ENCODE results near the gene RTKN.

Gene RTKN

GRCh38 chr2:74441170-74441689 lies 507 bp downstream of the RTKN start:
- TF ChIP-seq TAF1 (IDR thresholded peaks at IDR 0.05; ENCODE audit: borderline replicate concordance, insufficient read depth, low read length) (no peak), POLR2AphosphoS5 (IDR thresholded peaks at IDR 0.05; ENCODE audit: low read depth, low read length) (no peak), FOXP2 (optimal IDR thresholded peaks at IDR 0.05; ENCODE audit: borderline replicate concordance, extremely low read depth, extremely low read length, insufficient read depth) (no peak), SIN3A (IDR thresholded peaks at IDR 0.05; ENCODE audit: borderline replicate concordance, insufficient read depth, low read length) (no peak)
- TF ChIP-seq, protein P1, sequence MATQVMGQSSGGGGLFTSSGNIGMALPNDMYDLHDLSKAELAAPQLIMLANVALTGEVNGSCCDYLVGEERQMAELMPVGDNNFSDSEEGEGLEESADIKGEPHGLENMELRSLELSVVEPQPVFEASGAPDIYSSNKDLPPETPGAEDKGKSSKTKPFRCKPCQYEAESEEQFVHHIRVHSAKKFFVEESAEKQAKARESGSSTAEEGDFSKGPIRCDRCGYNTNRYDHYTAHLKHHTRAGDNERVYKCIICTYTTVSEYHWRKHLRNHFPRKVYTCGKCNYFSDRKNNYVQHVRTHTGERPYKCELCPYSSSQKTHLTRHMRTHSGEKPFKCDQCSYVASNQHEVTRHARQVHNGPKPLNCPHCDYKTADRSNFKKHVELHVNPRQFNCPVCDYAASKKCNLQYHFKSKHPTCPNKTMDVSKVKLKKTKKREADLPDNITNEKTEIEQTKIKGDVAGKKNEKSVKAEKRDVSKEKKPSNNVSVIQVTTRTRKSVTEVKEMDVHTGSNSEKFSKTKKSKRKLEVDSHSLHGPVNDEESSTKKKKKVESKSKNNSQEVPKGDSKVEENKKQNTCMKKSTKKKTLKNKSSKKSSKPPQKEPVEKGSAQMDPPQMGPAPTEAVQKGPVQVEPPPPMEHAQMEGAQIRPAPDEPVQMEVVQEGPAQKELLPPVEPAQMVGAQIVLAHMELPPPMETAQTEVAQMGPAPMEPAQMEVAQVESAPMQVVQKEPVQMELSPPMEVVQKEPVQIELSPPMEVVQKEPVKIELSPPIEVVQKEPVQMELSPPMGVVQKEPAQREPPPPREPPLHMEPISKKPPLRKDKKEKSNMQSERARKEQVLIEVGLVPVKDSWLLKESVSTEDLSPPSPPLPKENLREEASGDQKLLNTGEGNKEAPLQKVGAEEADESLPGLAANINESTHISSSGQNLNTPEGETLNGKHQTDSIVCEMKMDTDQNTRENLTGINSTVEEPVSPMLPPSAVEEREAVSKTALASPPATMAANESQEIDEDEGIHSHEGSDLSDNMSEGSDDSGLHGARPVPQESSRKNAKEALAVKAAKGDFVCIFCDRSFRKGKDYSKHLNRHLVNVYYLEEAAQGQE (IDR thresholded peaks at IDR 0.05; ENCODE audit: insufficient read depth in 1 of 2, low read depth in 2 of 2, low read length in 2 of 2): no peak

DNA sequence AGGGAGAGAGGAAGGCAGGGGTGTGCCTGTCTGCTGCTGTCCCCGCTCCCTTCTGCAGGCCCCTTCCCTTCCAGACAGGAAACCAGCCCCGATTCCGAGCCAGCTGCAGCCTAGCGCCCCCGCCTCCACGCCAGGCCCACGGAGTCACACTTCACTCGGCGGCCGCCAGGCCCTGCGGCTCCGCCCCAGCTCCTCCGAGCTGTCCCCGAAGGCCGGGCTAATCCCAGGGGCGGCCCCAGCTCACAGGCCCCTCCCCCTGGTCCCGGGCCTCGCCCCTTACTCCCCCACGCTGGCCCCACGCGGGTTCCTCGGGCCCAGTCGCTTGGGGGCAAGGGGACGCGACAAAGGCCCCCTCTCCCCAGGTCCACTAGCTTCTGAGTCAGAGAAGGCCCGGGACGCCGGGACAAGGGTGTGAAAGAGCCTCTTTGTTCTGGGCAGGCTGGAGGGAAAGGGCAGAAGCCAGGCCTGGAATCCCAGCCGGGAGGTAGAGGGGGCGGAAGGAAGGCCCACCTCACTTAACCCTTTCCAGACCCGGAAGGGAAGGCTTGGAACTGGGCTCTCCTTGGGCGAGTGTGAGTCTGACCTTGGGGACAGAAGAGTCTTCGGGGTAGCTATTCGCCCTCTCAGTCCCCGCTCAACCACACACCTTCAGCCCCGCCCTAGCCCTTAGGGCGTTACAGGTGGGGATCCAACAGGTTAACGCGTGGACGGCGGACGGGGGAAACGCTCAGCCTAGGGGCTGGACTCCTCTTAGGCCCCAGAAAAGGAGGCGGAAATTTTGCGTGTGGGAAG lies 1.2 kb downstream of the RTKN start:
- peak; percentile 84 for TF ChIP-seq FOXP2 (optimal IDR thresholded peaks at IDR 0.05; ENCODE audit: borderline replicate concordance, extremely low read depth, extremely low read length, insufficient read depth)
- TF ChIP-seq, protein P1 (IDR thresholded peaks at IDR 0.05; ENCODE audit: insufficient read depth in 1 of 2, low read depth in 2 of 2, low read length in 2 of 2): 0 out of 4 replicates have a peak, but pooled peaks of 1 of the 2 experiments have one; percentile 50
- TF ChIP-seq SIN3A (IDR thresholded peaks at IDR 0.05; ENCODE audit: borderline replicate concordance, insufficient read depth, low read length): peak; percentile 78; the same call in 1 of the 2 replicates
- TF ChIP-seq POLR2AphosphoS5 (IDR thresholded peaks at IDR 0.05; ENCODE audit: low read depth, low read length): peak; percentile 84
- TF ChIP-seq TAF1 (IDR thresholded peaks at IDR 0.05; ENCODE audit: borderline replicate concordance, insufficient read depth, low read length): peak; percentile 84; the same call in 1 of the 2 replicates

- TF ChIP-seq TAF1 (IDR thresholded peaks at IDR 0.05; ENCODE audit: borderline replicate concordance, insufficient read depth, low read length): no peak
- TF ChIP-seq FOXP2 (optimal IDR thresholded peaks at IDR 0.05; ENCODE audit: borderline replicate concordance, extremely low read depth, extremely low read length, insufficient read depth): no peak
- TF ChIP-seq, protein P1 (IDR thresholded peaks at IDR 0.05; ENCODE audit: insufficient read depth in 1 of 2, low read depth in 2 of 2, low read length in 2 of 2): no peak
- TF ChIP-seq POLR2AphosphoS5 (IDR thresholded peaks at IDR 0.05; ENCODE audit: low read depth, low read length): no peak; the same call in 1 of the 2 replicates
- TF ChIP-seq SIN3A (IDR thresholded peaks at IDR 0.05; ENCODE audit: borderline replicate concordance, insufficient read depth, low read length): no peak
Observed at GRCh38 chr2:74439803-74440377, 1.8 kb downstream of the RTKN start.

GRCh38 chr2:74439373-74439772 lies 2.4 kb downstream of the RTKN start:
- TF ChIP-seq POLR2AphosphoS5 (IDR thresholded peaks at IDR 0.05; ENCODE audit: low read depth, low read length) (no peak), SIN3A (IDR thresholded peaks at IDR 0.05; ENCODE audit: borderline replicate concordance, insufficient read depth, low read length) (no peak), FOXP2 (optimal IDR thresholded peaks at IDR 0.05; ENCODE audit: borderline replicate concordance, extremely low read depth, extremely low read length, insufficient read depth) (no peak), TAF1 (IDR thresholded peaks at IDR 0.05; ENCODE audit: borderline replicate concordance, insufficient read depth, low read length) (no peak)
- TF ChIP-seq, protein P1 (IDR thresholded peaks at IDR 0.05; ENCODE audit: insufficient read depth in 1 of 2, low read depth in 2 of 2, low read length in 2 of 2): no peak

Data from PFSK-1 (cell line).